GM19025 (cell line): Measurements from ENCODE around the gene EPB41L4A.
"Not testable (repeated sequence)": the region's sequence is repeated elsewhere in the genome, so short reads cannot be mapped to it uniquely, and the experiment has no call there.

Source experiments
- ATAC-seq: cut with Tn5 transposase; IDR thresholded peaks from one replicate; pipeline ENCODE4 v1.9.1; 2021; ENCODE audit warnings: mild to moderate bottlenecking, low read depth, moderate library complexity; ENCODE audit not compliant: unreplicated experiment

EPB41L4A gene, protein sequence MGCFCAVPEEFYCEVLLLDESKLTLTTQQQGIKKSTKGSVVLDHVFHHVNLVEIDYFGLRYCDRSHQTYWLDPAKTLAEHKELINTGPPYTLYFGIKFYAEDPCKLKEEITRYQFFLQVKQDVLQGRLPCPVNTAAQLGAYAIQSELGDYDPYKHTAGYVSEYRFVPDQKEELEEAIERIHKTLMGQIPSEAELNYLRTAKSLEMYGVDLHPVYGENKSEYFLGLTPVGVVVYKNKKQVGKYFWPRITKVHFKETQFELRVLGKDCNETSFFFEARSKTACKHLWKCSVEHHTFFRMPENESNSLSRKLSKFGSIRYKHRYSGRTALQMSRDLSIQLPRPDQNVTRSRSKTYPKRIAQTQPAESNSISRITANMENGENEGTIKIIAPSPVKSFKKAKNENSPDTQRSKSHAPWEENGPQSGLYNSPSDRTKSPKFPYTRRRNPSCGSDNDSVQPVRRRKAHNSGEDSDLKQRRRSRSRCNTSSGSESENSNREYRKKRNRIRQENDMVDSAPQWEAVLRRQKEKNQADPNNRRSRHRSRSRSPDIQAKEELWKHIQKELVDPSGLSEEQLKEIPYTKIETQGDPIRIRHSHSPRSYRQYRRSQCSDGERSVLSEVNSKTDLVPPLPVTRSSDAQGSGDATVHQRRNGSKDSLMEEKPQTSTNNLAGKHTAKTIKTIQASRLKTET

DNA sequence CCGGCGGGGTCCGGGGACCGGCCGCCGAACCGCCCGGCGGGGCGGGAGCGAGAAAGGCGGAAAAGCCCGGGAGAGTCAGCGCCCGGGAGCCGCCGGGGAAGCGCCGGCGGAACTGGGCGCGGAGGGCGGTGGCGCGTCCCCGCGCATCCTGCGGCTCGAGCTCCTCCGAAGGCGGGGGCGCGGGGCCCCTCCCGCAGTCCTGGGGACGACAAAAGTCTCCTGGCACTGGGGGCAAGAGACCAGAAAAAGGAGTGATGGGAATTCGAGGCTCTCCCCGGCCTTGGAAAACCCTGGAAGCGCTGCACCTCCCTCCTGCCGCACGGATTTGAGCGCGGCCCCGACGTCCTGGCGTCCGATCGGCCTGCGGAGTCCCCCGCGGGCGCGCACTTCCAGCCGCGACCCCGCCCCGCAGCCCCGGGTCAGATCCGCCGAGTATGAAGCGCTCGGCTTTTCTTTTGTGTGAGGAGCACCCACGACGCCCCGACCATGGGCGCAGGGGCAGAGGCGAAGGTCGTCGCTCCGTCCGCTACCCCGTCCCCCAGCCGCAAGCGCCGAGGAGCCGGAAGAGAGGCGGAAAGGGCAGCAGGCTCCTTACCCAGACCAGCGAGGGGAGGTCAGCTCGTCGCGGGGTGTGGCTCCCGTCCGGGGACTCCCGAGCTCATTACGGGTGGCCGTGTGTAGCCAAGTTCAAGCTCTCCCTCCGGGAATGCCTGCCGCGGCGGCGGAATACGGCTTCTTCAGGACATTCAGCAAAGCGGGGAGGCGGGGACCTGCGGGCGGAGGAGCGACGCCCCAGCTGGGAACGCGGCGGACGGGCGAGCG, at the start of gene EPB41L4A:
Gene EPB41L4A (minus strand): TSS at position 114 of the 822 bp plus-strand sequence. CDS start 238 bp downstream, outside the sequence.
- peak; percentile 19 for ATAC-seq

DNA sequence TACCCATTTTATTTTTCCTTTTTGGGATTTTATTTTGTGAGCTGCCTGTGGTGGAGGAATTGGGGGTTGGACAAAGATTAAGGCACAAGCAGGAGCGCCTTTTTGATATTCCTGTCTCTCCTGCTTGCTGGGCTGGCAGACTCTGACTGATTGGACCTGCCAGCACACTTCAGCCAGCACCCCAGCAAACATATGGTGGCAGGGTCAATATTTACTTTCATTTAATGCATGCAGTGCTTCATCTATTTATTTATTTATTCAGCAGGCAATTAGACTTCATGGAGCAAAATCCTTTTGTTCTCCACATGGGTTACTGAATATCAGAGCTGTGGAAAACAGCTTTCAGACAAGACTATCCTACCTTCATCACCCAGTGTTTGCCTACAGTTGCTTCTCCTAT, 48.4 kb upstream of the EPB41L4A start:
- ATAC-seq = no peak

DNA sequence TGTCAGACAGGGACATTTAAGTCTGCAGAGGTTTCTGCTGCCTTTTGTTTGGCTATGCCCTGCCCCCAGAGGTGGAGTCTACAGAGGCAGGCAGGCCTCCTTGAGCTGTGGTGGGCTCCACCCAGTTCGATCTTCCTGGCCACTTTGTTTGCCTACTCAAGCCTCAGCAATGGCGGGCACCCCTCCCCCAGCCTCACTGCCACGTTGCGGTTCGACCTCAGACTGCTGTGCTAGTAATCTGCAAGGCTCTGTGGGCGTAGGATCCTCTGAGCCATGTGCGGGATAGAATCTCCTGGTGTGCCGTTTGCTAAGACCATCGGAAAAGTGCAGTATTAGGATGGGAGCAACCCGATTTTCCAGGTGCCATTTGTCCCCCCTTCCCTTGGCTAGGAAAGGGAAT, 47.2 kb upstream of the EPB41L4A start:
- ATAC-seq = not testable (repeated sequence)

DNA sequence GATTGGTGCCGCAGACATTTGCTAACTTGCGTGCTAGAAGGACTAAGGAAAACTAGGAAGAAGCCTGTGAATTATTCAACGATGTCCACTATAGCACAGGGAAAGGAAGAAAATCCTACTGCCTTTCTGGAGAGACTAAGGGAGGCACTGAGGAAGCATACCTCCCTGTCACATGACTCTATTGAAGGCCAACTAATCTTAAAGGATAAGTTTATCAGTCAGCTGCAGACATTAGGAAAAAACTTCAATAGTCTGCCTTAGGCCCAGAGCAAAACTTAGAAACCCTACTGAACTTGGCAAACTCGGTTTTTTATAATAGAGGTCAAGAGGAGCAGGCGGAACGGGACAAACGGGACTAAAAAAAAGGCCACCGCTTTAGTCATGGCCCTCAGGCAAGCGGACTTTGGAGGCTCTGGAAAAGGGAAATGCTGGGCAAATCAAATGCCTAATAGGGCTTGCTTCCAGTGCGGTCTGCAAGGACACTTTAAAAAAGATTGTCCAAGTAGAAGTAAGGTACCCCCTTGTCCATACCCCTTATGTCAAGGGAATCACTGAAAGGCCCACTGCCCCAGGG, 28.2 kb upstream of the EPB41L4A start:
- ATAC-seq = not testable (repeated sequence)

GRCh38 chr5:112445626-112446350, 26.7 kb upstream of the EPB41L4A start:
- ATAC-seq = no peak

DNA sequence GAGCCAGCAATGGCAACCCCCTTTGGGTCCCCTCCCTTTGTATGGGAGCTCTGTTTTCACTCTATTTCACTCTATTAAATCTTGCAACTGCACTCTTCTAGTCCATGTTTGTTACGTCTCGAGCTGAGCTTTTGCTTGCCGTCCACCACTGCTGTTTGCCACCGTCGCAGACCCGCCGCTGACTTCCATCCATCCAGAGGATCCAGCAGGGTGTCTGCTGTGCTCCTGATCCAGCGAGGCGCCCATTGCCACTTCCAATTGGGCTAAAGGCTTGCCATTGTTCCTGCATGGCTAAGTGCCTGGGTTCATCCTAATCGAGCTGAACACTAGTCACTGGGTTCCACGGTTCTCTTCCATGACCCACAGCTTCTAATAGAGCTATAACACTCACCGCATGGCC, 24.9 kb upstream of the EPB41L4A start:
- not testable (repeated sequence) for ATAC-seq

DNA sequence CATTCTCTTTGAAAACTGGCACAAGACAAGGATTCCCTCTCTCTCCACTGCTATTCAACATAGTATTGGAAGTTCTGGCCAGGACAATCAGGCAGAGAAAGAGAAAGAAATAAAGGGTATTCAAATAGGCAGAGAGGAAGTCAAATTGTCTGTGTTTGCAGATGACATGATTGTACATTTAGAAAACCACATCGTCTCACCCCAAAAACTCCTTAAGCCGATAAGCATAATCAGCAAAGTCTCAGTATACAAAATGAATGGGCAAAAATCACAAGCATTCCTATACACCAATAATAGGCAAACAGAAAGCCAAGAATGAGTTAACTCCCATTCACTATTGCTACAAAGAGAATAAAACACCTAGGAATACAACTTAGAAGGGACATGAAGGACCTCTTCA, 21.0 kb upstream of the EPB41L4A start:
- ATAC-seq = no peak

GRCh38 chr5:112436144-112436543, 17.1 kb upstream of the EPB41L4A start:
- no peak for ATAC-seq

GRCh38 chr5:112434641-112435040, 15.6 kb upstream of the EPB41L4A start:
- no peak for ATAC-seq

GRCh38 chr5:112426202-112426601, 7.1 kb upstream of the EPB41L4A start:
- ATAC-seq = not testable (repeated sequence)

DNA sequence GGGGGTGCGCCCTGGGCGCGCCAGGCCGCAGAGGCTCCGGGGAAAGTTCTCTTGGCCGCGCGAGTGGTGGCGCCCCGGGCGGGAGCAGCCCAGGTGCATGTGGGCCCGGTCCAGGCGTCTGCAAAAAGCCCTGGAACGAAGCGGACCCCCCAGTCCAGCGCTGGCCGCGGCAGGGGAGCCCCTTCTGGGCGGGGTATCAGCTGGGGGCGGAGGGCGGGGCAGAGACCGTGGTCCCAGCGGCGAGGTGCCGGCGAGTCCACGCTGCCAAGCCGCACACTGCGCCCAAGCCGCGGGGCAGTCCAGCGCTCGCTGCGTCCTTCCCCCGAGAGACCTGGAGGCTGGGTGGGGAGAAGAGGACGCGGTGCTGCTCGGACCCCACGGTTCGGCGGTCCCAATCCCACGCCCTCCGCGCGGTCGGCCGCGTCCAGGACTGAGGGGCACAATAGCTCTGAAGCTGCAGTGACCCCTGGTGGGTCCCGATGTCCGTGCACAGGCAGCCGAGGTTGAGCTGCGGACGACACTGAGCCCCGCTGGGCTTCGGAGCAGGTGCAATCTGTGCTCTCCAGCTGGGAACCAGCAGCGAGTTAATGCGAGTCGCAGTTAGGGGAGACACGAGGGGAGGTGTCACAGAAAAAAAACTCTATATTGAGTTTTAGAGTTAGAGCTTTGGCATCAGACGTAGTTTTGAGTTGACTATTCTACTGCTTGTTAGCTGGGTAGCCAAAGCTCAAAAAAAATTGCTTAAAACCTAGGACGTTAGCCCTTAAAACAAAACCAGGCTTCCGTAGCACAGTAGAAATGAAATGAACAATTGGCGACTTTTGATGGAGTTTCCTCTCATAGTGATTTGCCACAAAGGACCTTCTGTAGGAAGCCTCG, 1.1 kb upstream of the EPB41L4A start:
- ATAC-seq = peak; percentile 75

GRCh38 chr5:112418659-112419163, 366 bp downstream of the EPB41L4A start:
- ATAC-seq = peak; percentile 0

- ATAC-seq = peak; percentile 37
These were observed 982 bp downstream of the EPB41L4A start for GRCh38 chr5:112417931-112418658.

- no peak for ATAC-seq
These were observed 3.5 kb downstream of the EPB41L4A start for GRCh38 chr5:112415552-112415951.

DNA sequence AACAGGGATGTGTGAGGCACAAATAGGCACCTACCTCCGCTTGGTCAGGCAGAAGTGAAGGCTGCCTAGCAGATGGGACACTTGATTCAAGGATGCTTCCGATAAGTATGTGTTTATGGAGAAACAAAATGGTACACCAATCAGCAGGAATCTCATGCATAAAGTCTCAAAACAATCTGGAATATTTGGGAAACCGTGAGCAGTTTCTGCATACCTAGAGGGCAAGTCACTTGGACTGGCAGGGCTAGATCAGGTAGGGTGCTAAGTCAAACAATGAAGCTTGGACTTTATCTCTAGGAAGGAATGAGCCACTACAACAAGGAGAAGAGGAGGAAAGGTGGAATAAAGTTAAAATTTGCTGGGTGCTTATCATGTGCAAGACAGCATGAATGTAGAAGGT, 5.5 kb downstream of the EPB41L4A start:
- ATAC-seq = no peak

GRCh38 chr5:112412346-112412745, 6.7 kb downstream of the EPB41L4A start:
- no peak for ATAC-seq

DNA sequence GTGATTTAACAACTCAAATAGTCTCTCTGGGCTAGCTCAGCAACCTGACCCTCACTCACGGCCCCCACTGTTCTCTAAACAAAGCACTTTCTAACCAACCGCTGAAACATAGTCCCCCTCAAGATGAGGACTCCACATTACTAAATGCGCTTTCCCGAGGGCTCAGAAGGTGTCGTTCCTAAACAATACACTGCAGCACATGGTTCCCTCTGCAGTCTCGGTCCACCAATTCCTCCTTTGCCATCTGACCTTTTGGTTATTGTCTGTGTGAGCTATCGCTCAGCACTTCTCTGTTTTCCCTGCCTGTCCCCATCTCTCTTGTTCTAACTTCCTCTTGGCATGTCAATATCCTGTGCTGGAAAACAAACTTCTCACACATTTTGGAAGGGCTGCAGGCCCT, 7.2 kb downstream of the EPB41L4A start:
- no peak for ATAC-seq

GRCh38 chr5:112407666-112408065, 11.4 kb downstream of the EPB41L4A start:
- ATAC-seq = no peak
